Suprapubic skin (tissue), 3 donors: ENCODE results near the gene FBXW12.

Source experiments
- CTCF ChIP-seq, 2 donors: fragments of 200-600 bp in 1 of 2; fragments of 450-650 bp in 1 of 2; sonication (generic) in 1 of 2; IDR thresholded peaks; one replicate each; pipeline ENCODE4 v1.5.1; 2016 to 2019; ENCODE audit warnings: antibody characterized with exemption in 2 of 2, mild to moderate bottlenecking in 1 of 2, moderate library complexity in 1 of 2
- POLR2A ChIP-seq, 2 donors: fragments of 450-650 bp; IDR thresholded peaks; one replicate each; pipeline ENCODE4 v1.6.1; 2017; ENCODE audit warnings: antibody characterized with exemption in 2 of 2, mild to moderate bottlenecking in 2 of 2, moderate library complexity in 2 of 2

GRCh38 chr3:48417529-48418108, 45.6 kb downstream of the FBXW12 start:
- TF ChIP-seq CTCF (IDR thresholded peaks at IDR 0.05) (no peak), POLR2A (IDR thresholded peaks at IDR 0.05) (no peak)
